ENCODE results near the gene FOXK2. TPM values are rescaled to one million over a fixed set of nuclear protein-coding genes. Genes with fewer than 3 reads are reported as not detected.

The FOXK2 gene
- total RNA-seq, 2 experiments from 2014 or later, result 32.5 to 33.7 TPM

GRCh38 chr17:82623707-82624106, 104.2 kb downstream of the FOXK2 start:
- ChIA-PET POLR2A (no interaction called here), CTCF (no interaction called here)
- Histone ChIP-seq H3K27ac (ENCODE audit: low read depth in 1 of 2, low read length in 2 of 2) (no peak overlapping the region), H3K36me3 (ENCODE audit: insufficient read depth, low read length) (peaks cover 71% of the 10 kb centered on the region), H3K4me1 (ENCODE audit: insufficient read depth, low read length) (no peaks in the 10 kb centered on the region), H3K9me3 (ENCODE audit: control insufficient read depth in 1 of 2, insufficient read depth in 1 of 2, low read length in 2 of 2) (no peaks in the 10 kb centered on the region), H3K4me3 (ENCODE audit: low read length) (no peak overlapping the region), H3K27me3 (ENCODE audit: control insufficient read depth in 1 of 2, insufficient read depth in 2 of 2, low read length in 2 of 2) (no peaks in the 10 kb centered on the region)
- Mint-ChIP-seq H3K27ac (no peak overlapping the region), H3K9me3 (no peaks in the 10 kb centered on the region), H3K4me1 (ENCODE audit: low read depth) (no peaks in the 10 kb centered on the region), H3K27me3 (no peaks in the 10 kb centered on the region), H3K36me3 (ENCODE audit: low read depth) (peaks cover 86% of the 10 kb centered on the region), H3K4me3 (no peak overlapping the region)
- ATAC-seq (ENCODE audit: poor library complexity) (no peak), DNase-seq (no peak)
- intact Hi-C loops (cut with DNase I, micrococcal nuclease), result no loop called here
- TF ChIP-seq CTCF (IDR thresholded peaks at IDR 0.05), result no peak

GRCh38 chr17:82627405-82627804, 107.9 kb downstream of the FOXK2 start:
- intact Hi-C loops (cut with DNase I, micrococcal nuclease), result no loop called here
- POLR2A ChIA-PET, result no interaction called here
- no peak overlapping the region for H3K27ac Mint-ChIP-seq
- no peak for ATAC-seq (ENCODE audit: poor library complexity)
- no peak for TF ChIP-seq CTCF (IDR thresholded peaks at IDR 0.05)
- peaks cover 72% of the 10 kb centered on the region for H3K36me3 Mint-ChIP-seq (ENCODE audit: low read depth)
- Histone ChIP-seq H3K27me3 (ENCODE audit: control insufficient read depth in 1 of 2, insufficient read depth in 2 of 2, low read length in 2 of 2) (no peaks in the 10 kb centered on the region), H3K9me3 (ENCODE audit: control insufficient read depth in 1 of 2, insufficient read depth in 1 of 2, low read length in 2 of 2) (no peaks in the 10 kb centered on the region), H3K4me1 (ENCODE audit: insufficient read depth, low read length) (no peaks in the 10 kb centered on the region), H3K27ac (ENCODE audit: low read depth in 1 of 2, low read length in 2 of 2) (no peak overlapping the region), H3K4me3 (ENCODE audit: low read length) (no peak overlapping the region), H3K36me3 (ENCODE audit: insufficient read depth, low read length) (peaks cover 59% of the 10 kb centered on the region)
- no peaks in the 10 kb centered on the region for H3K9me3 Mint-ChIP-seq
- H3K4me3 Mint-ChIP-seq, result no peak overlapping the region
- CTCF ChIA-PET, result no interaction called here
- H3K4me1 Mint-ChIP-seq (ENCODE audit: low read depth), result peaks cover 7% of the 10 kb centered on the region
- no peaks in the 10 kb centered on the region for H3K27me3 Mint-ChIP-seq
- DNase-seq, result no peak

- ATAC-seq (ENCODE audit: poor library complexity), result no peak
- peaks cover 69% of the 10 kb centered on the region for H3K36me3 Mint-ChIP-seq (ENCODE audit: low read depth)
- H3K27me3 Mint-ChIP-seq, result no peaks in the 10 kb centered on the region
- peaks cover 61% of the 10 kb centered on the region for H3K36me3 ChIP-seq (ENCODE audit: insufficient read depth, low read length)
- H3K27me3 ChIP-seq (ENCODE audit: control insufficient read depth in 1 of 2, insufficient read depth in 2 of 2, low read length in 2 of 2), result no peaks in the 10 kb centered on the region
- TF ChIP-seq CTCF (IDR thresholded peaks at IDR 0.05), result no peak
- DNase-seq, result no peak
- intact Hi-C loops (cut with DNase I, micrococcal nuclease), result no loop called here
- no peak overlapping the region for H3K4me3 ChIP-seq (ENCODE audit: low read length)
- peaks cover 7% of the 10 kb centered on the region for H3K4me1 Mint-ChIP-seq (ENCODE audit: low read depth)
- H3K9me3 ChIP-seq (ENCODE audit: control insufficient read depth in 1 of 2, insufficient read depth in 1 of 2, low read length in 2 of 2), result no peaks in the 10 kb centered on the region
- no peaks in the 10 kb centered on the region for H3K9me3 Mint-ChIP-seq
- H3K27ac ChIP-seq (ENCODE audit: low read depth in 1 of 2, low read length in 2 of 2), result no peak overlapping the region
- H3K4me3 Mint-ChIP-seq, result no peak overlapping the region
- H3K27ac Mint-ChIP-seq, result no peak overlapping the region
- POLR2A ChIA-PET, result no interaction called here
- CTCF ChIA-PET, result no interaction called here
- no peaks in the 10 kb centered on the region for H3K4me1 ChIP-seq (ENCODE audit: insufficient read depth, low read length)
Measured at GRCh38 chr17:82629748-82630147, 110.2 kb downstream of the FOXK2 start.

Data from CD4-positive, alpha-beta T cell (primary cell).